NT2/D1 (cell line): ENCODE data around the gene PLCG1.

Experiments
- DNase-seq: peaks from one replicate; pipeline ENCODE4 v3.0.0-alpha.2; 2011; ENCODE audit warnings: low read depth, low spot score
- H3K27me3 ChIP-seq: 2 replicates; pipeline ENCODE4 v1.6.0; 2011; ENCODE audit warnings: mild to moderate bottlenecking; ENCODE audit not compliant: insufficient read length, insufficient read depth
- H3K36me3 ChIP-seq: 2 replicates; pipeline ENCODE4 v1.6.1; 2011; ENCODE audit warnings: mild to moderate bottlenecking, low read length, mixed read lengths; ENCODE audit not compliant: insufficient read depth, insufficient read length
- H3K4me1 ChIP-seq: 2 replicates; pipeline ENCODE4 v1.5.1; 2011; ENCODE audit not compliant: insufficient read depth, insufficient read length
- H3K4me3 ChIP-seq: 2 replicates; pipeline ENCODE4 v1.5.1; 2011; ENCODE audit warnings: low read depth; ENCODE audit not compliant: insufficient read length
- H3K9ac ChIP-seq: 2 replicates; pipeline ENCODE4 v1.6.0; 2011; ENCODE audit warnings: low read depth; ENCODE audit not compliant: insufficient read length
- H3K9me3 ChIP-seq: 2 replicates; pipeline ENCODE4 v1.5.1; 2011; ENCODE audit warnings: mild to moderate bottlenecking, low read length; ENCODE audit not compliant: insufficient read depth
- SUZ12 ChIP-seq: IDR thresholded peaks from 2 replicates; pipeline ENCODE4 v1.6.1; 2011; ENCODE audit not compliant: insufficient read length, insufficient read depth; ENCODE audit errors: extremely low read depth
- YY1 ChIP-seq: IDR thresholded peaks from 2 replicates; pipeline ENCODE4 v1.6.1; 2011; ENCODE audit not compliant: insufficient read length, insufficient read depth
- ZNF274 ChIP-seq: IDR thresholded peaks from 2 replicates; pipeline ENCODE4 v1.6.1; 2011; ENCODE audit warnings: mild to moderate bottlenecking, low read depth, low read length

PLCG1 gene

GRCh38 chr20:41134362-41135186 lies 2.8 kb upstream of the PLCG1 start:
- no peaks in the 10 kb centered on the region for H3K9me3 ChIP-seq
- H3K9ac ChIP-seq: no peak overlapping the region
- H3K4me1 ChIP-seq: peaks cover 13% of the 10 kb centered on the region
- DNase-seq: no peak
- H3K4me3 ChIP-seq: no peak overlapping the region
- peaks cover 4% of the 10 kb centered on the region for H3K27me3 ChIP-seq
- peaks cover 11% of the 10 kb centered on the region for H3K36me3 ChIP-seq
- TF ChIP-seq YY1: no peak
- no peak for TF ChIP-seq SUZ12
- no peak for TF ChIP-seq ZNF274

DNA sequence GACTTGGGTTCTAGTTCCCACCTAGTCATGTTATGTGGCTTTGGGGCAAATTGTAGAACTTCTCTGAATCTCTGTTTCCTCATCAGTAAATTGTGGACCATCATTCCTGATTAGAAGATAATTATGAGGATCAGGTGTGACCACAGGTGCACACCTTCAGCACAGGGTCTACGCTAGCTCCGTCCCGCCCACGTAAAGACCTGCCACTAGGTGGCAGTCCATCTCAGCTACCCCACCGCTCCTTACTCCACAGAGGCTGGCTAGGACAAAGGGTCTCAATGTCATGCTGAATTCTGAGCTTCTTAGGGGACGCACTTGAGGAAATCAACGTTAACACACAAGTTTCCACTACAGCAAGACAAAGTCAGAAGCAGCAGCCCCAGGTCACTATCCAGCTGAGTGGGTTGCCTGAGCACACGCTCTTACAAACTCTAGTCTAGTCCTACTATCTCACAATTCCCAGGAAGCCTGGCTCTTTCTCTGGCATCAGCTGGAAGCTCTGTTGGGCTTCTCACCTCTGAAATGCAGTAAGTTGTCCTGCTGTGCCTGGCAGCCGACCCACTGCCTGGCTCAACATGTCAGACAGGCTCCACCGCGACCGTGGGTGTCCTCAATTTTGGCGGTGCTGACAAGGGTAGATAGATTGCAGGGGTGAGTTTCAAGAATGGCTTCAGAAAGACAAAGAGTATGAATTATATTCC lies 2.0 kb upstream of the PLCG1 start:
- peaks cover 13% of the 10 kb centered on the region for H3K4me1 ChIP-seq
- no peak overlapping the region for H3K4me3 ChIP-seq
- peaks cover 18% of the 10 kb centered on the region for H3K36me3 ChIP-seq
- no peak for TF ChIP-seq SUZ12
- TF ChIP-seq YY1: no peak
- no peak for TF ChIP-seq ZNF274
- H3K9me3 ChIP-seq: no peaks in the 10 kb centered on the region
- peak; percentile 56 for DNase-seq
- peak overlapping the region; percentile 51 for H3K9ac ChIP-seq
- H3K27me3 ChIP-seq: peaks cover 4% of the 10 kb centered on the region

GRCh38 chr20:41135888-41136679 lies 1.3 kb upstream of the PLCG1 start:
- peaks cover 4% of the 10 kb centered on the region for H3K27me3 ChIP-seq
- H3K9ac ChIP-seq: peak overlapping the region; percentile 98
- H3K4me3 ChIP-seq: peak overlapping the region; percentile 82
- DNase-seq: peak; percentile 18
- H3K4me1 ChIP-seq: peaks cover 19% of the 10 kb centered on the region
- no peaks in the 10 kb centered on the region for H3K9me3 ChIP-seq
- no peak for TF ChIP-seq SUZ12
- TF ChIP-seq YY1: no peak
- TF ChIP-seq ZNF274: no peak
- peaks cover 24% of the 10 kb centered on the region for H3K36me3 ChIP-seq

GRCh38 chr20:41137614-41138474 lies 501 bp downstream of the PLCG1 start:
- Histone ChIP-seq H3K27me3 (peaks cover 4% of the 10 kb centered on the region), H3K9ac (peak overlapping the region; percentile 96), H3K4me1 (peaks cover 19% of the 10 kb centered on the region), H3K4me3 (peak overlapping the region; percentile 82), H3K36me3 (peaks cover 36% of the 10 kb centered on the region), H3K9me3 (no peaks in the 10 kb centered on the region)
- DNase-seq: peak; percentile 68
- TF ChIP-seq ZNF274: no peak
- no peak for TF ChIP-seq SUZ12

- Histone ChIP-seq H3K4me3 (peak overlapping the region; percentile 82), H3K36me3 (peaks cover 43% of the 10 kb centered on the region), H3K4me1 (peaks cover 19% of the 10 kb centered on the region), H3K9me3 (no peaks in the 10 kb centered on the region), H3K27me3 (peaks cover 4% of the 10 kb centered on the region), H3K9ac (peak overlapping the region; percentile 96)
- TF ChIP-seq ZNF274 (no peak), YY1 (no peak), SUZ12 (no peak)
- no peak for DNase-seq
These were observed 1.3 kb downstream of the PLCG1 start for GRCh38 chr20:41138475-41139226.

DNA sequence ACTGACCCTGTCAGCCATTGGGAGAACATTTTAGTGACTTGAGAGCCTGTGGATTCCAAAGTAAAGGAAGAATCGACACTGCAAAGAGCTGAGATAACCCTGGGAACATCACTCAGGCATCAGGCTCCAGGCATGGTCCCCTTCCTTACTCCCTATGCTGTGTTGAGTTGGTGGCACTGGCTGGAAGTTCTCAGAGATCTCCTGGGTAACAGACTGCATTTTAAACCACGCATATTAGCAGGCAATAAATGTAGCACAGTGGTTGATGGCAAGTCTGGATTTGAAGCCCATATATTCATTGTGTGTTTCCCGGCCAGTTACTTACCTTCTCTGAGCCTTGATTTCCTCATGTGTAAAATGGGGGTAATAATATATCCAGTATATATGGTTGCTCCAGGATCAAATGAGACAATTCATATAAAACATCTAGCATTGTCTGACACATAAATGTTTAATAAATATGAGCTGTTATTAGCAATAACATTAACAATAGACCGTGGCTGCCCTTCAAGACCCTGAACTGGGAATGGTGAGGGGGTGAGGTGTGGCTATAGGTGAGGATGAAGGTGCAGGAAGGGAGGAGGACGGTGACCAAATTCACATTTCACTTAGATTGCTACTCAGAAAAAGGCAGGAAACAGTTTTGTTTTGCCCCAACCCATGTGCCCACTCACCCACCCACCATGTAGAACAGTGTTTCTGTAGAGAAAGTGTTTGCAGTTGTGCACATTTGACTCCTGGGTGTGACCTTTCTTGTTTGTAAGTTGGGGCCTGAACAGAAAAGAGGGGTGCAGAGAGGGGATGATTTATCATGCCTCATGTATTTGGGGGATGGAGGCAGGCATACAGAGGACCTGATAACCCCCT lies 2.1 kb downstream of the PLCG1 start:
- no peaks in the 10 kb centered on the region for H3K9me3 ChIP-seq
- H3K4me1 ChIP-seq: peaks cover 19% of the 10 kb centered on the region
- H3K4me3 ChIP-seq: peak overlapping the region; percentile 82
- H3K9ac ChIP-seq: peak overlapping the region; percentile 96
- TF ChIP-seq ZNF274 (no peak), YY1 (no peak), SUZ12 (no peak)
- DNase-seq: no peak
- H3K36me3 ChIP-seq: peaks cover 51% of the 10 kb centered on the region
- H3K27me3 ChIP-seq: peaks cover 4% of the 10 kb centered on the region
